IMR-90 (cell line): ENCODE measurements around the gene PELO. TPM values are rescaled to one million over a fixed set of nuclear protein-coding genes. Genes with fewer than 3 reads are reported as not detected.

ENCODE experiments used
- ATAC-seq: fragments of 200-7000 bp; cut with Tn5 transposase; 2 replicates; pipeline ENCODE4 v1.9.1; 2020; ENCODE audit warnings: low read depth, mild to moderate bottlenecking, moderate library complexity
- BruUV-seq: library from RNA; stranded (reverse); fragments of 400-500 nt; replicated peaks from 2 replicates; lab custom pipeline; 2021; lab: Mats Ljungman, UMichigan
- CTCF ChIA-PET: fragments of 300-600 bp; formaldehyde crosslinking; extraction: SDS; loops from one replicate; lab custom pipeline; 2021; ENCODE audit warnings: antibody characterized with exemption; lab: Yijun Ruan, JAX
- POLR2A ChIA-PET: fragments of 300-600 bp; sonication (Branson Sonifier 250); formaldehyde crosslinking; loops from one replicate; lab custom pipeline; 2022; ENCODE audit warnings: antibody characterized with exemption; ENCODE audit not compliant: unreplicated experiment; lab: Charles Lee
- DNase-seq: peaks from one replicate; pipeline ENCODE4 v3.0.0; 2013
- H2AFZ ChIP-seq: replicated peaks from 2 replicates; pipeline ENCODE3; 2013; ENCODE audit warnings: low read length, mild to moderate bottlenecking; ENCODE audit not compliant: poor library complexity
- H2AK5ac ChIP-seq: 2 replicates; pipeline ENCODE4 v1.6.1; 2013; ENCODE audit warnings: low read depth, low read length, inconsistent platforms
- H2AK9ac ChIP-seq: replicated peaks from 2 replicates; pipeline ENCODE3; 2013; ENCODE audit warnings: mild to moderate bottlenecking, low read depth, low read length, moderate library complexity; ENCODE audit not compliant: poor library complexity
- H2BK120ac ChIP-seq: 2 replicates; pipeline ENCODE4 v1.6.1; 2013; ENCODE audit warnings: low read depth, low read length, inconsistent platforms
- H2BK15ac ChIP-seq: 3 replicates; pipeline ENCODE4 v1.6.1; 2013; ENCODE audit warnings: low read depth, low read length, inconsistent platforms
- H2BK20ac ChIP-seq: 2 replicates; pipeline ENCODE4 v1.6.1; 2013; ENCODE audit warnings: low read depth, mild to moderate bottlenecking, inconsistent platforms, low read length, moderate library complexity
- H2BK5ac ChIP-seq: 2 replicates; pipeline ENCODE4 v1.6.1; 2013; ENCODE audit warnings: mild to moderate bottlenecking, low read depth, low read length, inconsistent platforms; ENCODE audit not compliant: poor library complexity, severe bottlenecking
- H3K14ac ChIP-seq: replicated peaks from 2 replicates; pipeline ENCODE4 v1.6.1; 2013; ENCODE audit warnings: low read depth, low read length, inconsistent platforms
- H3K18ac ChIP-seq: 2 replicates; pipeline ENCODE4 v1.6.1; 2013; ENCODE audit warnings: low read depth, low read length, control low read depth
- H3K23ac ChIP-seq: 2 replicates; pipeline ENCODE4 v1.6.1; 2013; ENCODE audit warnings: low read depth, low read length, inconsistent platforms
- H3K27ac ChIP-seq: 2 replicates; pipeline ENCODE4 v1.5.1; 2013; ENCODE audit warnings: mild to moderate bottlenecking, control low read depth, low read length; ENCODE audit not compliant: insufficient read depth
- H3K27me3 ChIP-seq: 2 replicates; pipeline ENCODE4 v1.6.1; 2013; ENCODE audit warnings: low read length; ENCODE audit not compliant: control insufficient read depth, insufficient read depth
- H3K36me3 ChIP-seq: 2 replicates; pipeline ENCODE4 v1.6.1; 2013; ENCODE audit warnings: low read length, mixed read lengths; ENCODE audit not compliant: control insufficient read depth, insufficient read depth
- H3K4ac ChIP-seq: 2 replicates; pipeline ENCODE4 v1.6.1; 2013; ENCODE audit warnings: low read depth, low read length, inconsistent platforms
- H3K4me1 ChIP-seq: 2 replicates; pipeline ENCODE4 v1.6.1; 2013; ENCODE audit warnings: low read length, mixed read lengths; ENCODE audit not compliant: control insufficient read depth, insufficient read depth
- H3K4me2 ChIP-seq: 2 replicates; pipeline ENCODE4 v1.6.1; 2013; ENCODE audit warnings: low read depth, mild to moderate bottlenecking, control low read depth, low read length, moderate library complexity
- H3K4me3 ChIP-seq: 2 replicates; pipeline ENCODE4 v1.5.1; 2013; ENCODE audit warnings: low read depth, mild to moderate bottlenecking, control low read depth, low read length, moderate library complexity; ENCODE audit not compliant: insufficient read depth
- H3K56ac ChIP-seq: 2 replicates; pipeline ENCODE4 v1.6.1; 2013; ENCODE audit warnings: low read length, inconsistent platforms; ENCODE audit not compliant: insufficient read depth; ENCODE audit errors: extremely low read depth
- H3K79me1 ChIP-seq, 2 experiments: 2 replicates each; pipeline ENCODE4 v1.6.1; 2013; ENCODE audit warnings: low read length in 2 of 2, inconsistent platforms in 1 of 2, low read depth in 1 of 2
- H3K9ac ChIP-seq: 2 replicates; pipeline ENCODE4 v1.6.1; 2013; ENCODE audit warnings: low read depth, low read length, control low read depth
- H3K9me1 ChIP-seq: 2 replicates; pipeline ENCODE4 v1.6.1; 2013; ENCODE audit warnings: low read length, inconsistent platforms; ENCODE audit not compliant: insufficient read depth
- H3K9me3 ChIP-seq: 2 replicates; pipeline ENCODE4 v1.6.1; 2013; ENCODE audit warnings: low read length; ENCODE audit not compliant: control insufficient read depth, insufficient read depth
- H4K20me1 ChIP-seq: 2 replicates; pipeline ENCODE4 v1.6.1; 2013; ENCODE audit warnings: low read length, inconsistent platforms; ENCODE audit not compliant: insufficient read depth
- H4K5ac ChIP-seq: 2 replicates; pipeline ENCODE4 v1.6.1; 2013; ENCODE audit warnings: mild to moderate bottlenecking, low read depth, low read length, control low read depth
- H4K8ac ChIP-seq, 2 experiments: 2 replicates each; pipeline ENCODE4 v1.6.1; 2013; ENCODE audit warnings: low read depth in 2 of 2, low read length in 2 of 2, control low read depth in 1 of 2, inconsistent platforms in 1 of 2
- H4K91ac ChIP-seq: 2 replicates; pipeline ENCODE4 v1.6.1; 2013; ENCODE audit warnings: low read depth, low read length, inconsistent platforms; ENCODE audit not compliant: insufficient read depth
- CEBPB ChIP-seq: IDR thresholded peaks from 2 replicates; pipeline ENCODE4 v1.6.1; 2012; ENCODE audit warnings: low read depth, low read length, improper control_type of control experiment
- CHD1 ChIP-seq: IDR thresholded peaks from 2 replicates; pipeline ENCODE4 v1.6.1; 2012; ENCODE audit warnings: low read depth, low read length, improper control_type of control experiment
- MAZ ChIP-seq: IDR thresholded peaks from 2 replicates; pipeline ENCODE4 v1.6.1; 2012; ENCODE audit warnings: low read depth, mild to moderate bottlenecking, low read length, improper control_type of control experiment, moderate library complexity, borderline replicate concordance
- MXI1 ChIP-seq: IDR thresholded peaks from 2 replicates; pipeline ENCODE4 v1.6.1; 2012; ENCODE audit warnings: low read depth, mild to moderate bottlenecking, low read length, moderate library complexity, borderline replicate concordance
- POLR2A ChIP-seq: IDR thresholded peaks from 2 replicates; pipeline ENCODE4 v1.6.1; 2012; ENCODE audit warnings: mild to moderate bottlenecking, low read depth, low read length
- WGBS, 2 experiments: methylation state at CpG; one replicate each; pipeline versions ENCODE4 v1.1.5 to v1.1.7; 2013; ENCODE audit warnings: missing lambda C conversion rate in 2 of 2; ENCODE audit not compliant: insufficient read length in 1 of 2; ENCODE audit errors: extremely low coverage in 2 of 2; 5-methylcytosine and 5-hydroxymethylcytosine counted together
- dilution Hi-C: fragments of 300-500 bp; cut with HindIII; formaldehyde crosslinking; loops from one replicate; pipeline ENCODE4 v1.14.3; 2018; ENCODE audit warnings: low sequenced_read_pairs; ENCODE audit not compliant: unreplicated experiment
- in situ Hi-C: fragments of 300-500 bp; cut with MboI; formaldehyde crosslinking; loops from 3 replicates; pipeline ENCODE4 v1.14.3; 2019; ENCODE audit warnings: low sequenced_read_pairs, inconsistent platforms, mixed read lengths
- intact Hi-C: fragments of 100-400 bp; cut with micrococcal nuclease; formaldehyde crosslinking; loops from 2 replicates; pipeline ENCODE4 v1.10.0; 2022
- polyA plus RNA-seq, 3 experiments: library from polyadenylated mRNA; depleted of rRNA; stranded (reverse); fragments of >200 nt; gene quantifications; 2 replicates each; pipeline ENCODE4 v1.2.3, GENCODE V29; 2012; ENCODE audit warnings: low replicate concordance in 1 of 3
- total RNA-seq: library from RNA; depleted of rRNA; stranded (reverse); fragments of >200 nt; gene quantifications from 2 replicates; pipeline ENCODE4 v1.2.3, GENCODE V29; 2012

Gene PELO
- total and polyA plus RNA-seq, 2 of the 4 experiments (the other 2 are of a cell fraction), result 42.4 to 48.9 TPM

- in situ Hi-C loops, result loop anchor here (5.0 kb wide), 1 partner anchor 37 kb away; no protein-coding TSS in a partner anchor
- dilution Hi-C loops, result no loop called here
- Histone ChIP-seq H2BK15ac (peak overlapping the region; percentile 51; the same call in 2 of the 3 replicates), H3K79me1 (peaks cover 0 to 24% of the 10 kb centered on the region in 2 experiments; a peak in 3 of 4 replicates), H3K4me1 (peaks cover under 1% of the 10 kb centered on the region; the same call in 1 of the 2 replicates), H3K9ac (peak overlapping the region; percentile 91), H2BK120ac (peak overlapping the region; percentile 86), H3K56ac (peak overlapping the region; percentile 79), H3K4ac (peak overlapping the region; percentile 100), H3K4me3 (peak overlapping the region; percentile 56), H3K9me1 (peaks cover under 1% of the 10 kb centered on the region; the same call in 1 of the 2 replicates), H4K5ac (peak overlapping the region; percentile 65), H3K18ac (peak overlapping the region; percentile 58), H4K91ac (peak overlapping the region; percentile 96), H2AFZ (peak overlapping the region; percentile 87), H2BK5ac (peak overlapping the region; percentile 97), H3K27ac (peak overlapping the region; percentile 95), H3K27me3 (no peaks in the 10 kb centered on the region), H4K8ac (peak overlapping the region; percentile 79 to 96), H2BK20ac (peak overlapping the region; percentile 54), H3K23ac (peak overlapping the region; percentile 96), H3K4me2 (peak overlapping the region; percentile 84), H3K36me3 (peaks cover 11% of the 10 kb centered on the region), H2AK5ac (peak overlapping the region; percentile 98), H3K9me3 (no peaks in the 10 kb centered on the region), H2AK9ac (peak overlapping the region; percentile 99), H3K14ac (peak overlapping the region; percentile 99), H4K20me1 (peaks cover 35% of the 10 kb centered on the region)
- ATAC-seq, result peak; percentile 78
- CTCF ChIA-PET, result interaction anchor here (1.0 to 1.4 kb wide), 5 partner anchors 8 to 136 kb away, joined by 3 to 5 read pairs (median 3); partner anchors contain the start of genes ITGA1 and PELO
- WGBS, 2 experiments, result 0% methylated on average over 10 of the region's 34 CpGs; no CpG with 5 or more reads in 1 of the 2 experiments
- intact Hi-C loops, result loop anchor here (1.0 to 2.0 kb wide), 3 partner anchors 38 to 115 kb away; no protein-coding TSS in a partner anchor
- peak; percentile 94 for DNase-seq
- POLR2A ChIA-PET, result interaction anchor here (0.6 to 1.9 kb wide), 4 partner anchors 8 to 65 kb away, joined by 4 to 13 read pairs (median 5); no protein-coding TSS in a partner anchor
- no peak for TF ChIP-seq CHD1
- no peak; the same call in 1 of the 2 replicates for TF ChIP-seq MAZ
- TF ChIP-seq CEBPB, result peak; percentile 76
- peak; percentile 64 for TF ChIP-seq MXI1
- peak; percentile 71 for TF ChIP-seq POLR2A
- BruUV-seq, result no TSS peak
These were observed 12.3 kb downstream of the PELO start for GRCh38 chr5:52799983-52800393.
